ENCODE measurements around the gene BUD13.

The BUD13 gene

GRCh38 chr11:116787786-116788486 is 15.1 kb upstream of the BUD13 start, which contains the start of gene ZPR1 (continued):
- TF ChIP-seq TSHZ1 (tag by site-specific recombination; IDR thresholded peaks at IDR 0.05; ENCODE audit: borderline replicate concordance) (no peak), ZBTB26 (tag by site-specific recombination; optimal IDR thresholded peaks at IDR 0.05) (peak; percentile 62), SP2 (tag by site-specific recombination; IDR thresholded peaks at IDR 0.05) (peak; percentile 72), FEZF1 (tag by site-specific recombination; IDR thresholded peaks at IDR 0.05) (no peak), KLF9 (tag by site-specific recombination; IDR thresholded peaks at IDR 0.05; ENCODE audit: low read depth) (peak; percentile 68; the same call in 1 of the 2 replicates), WT1 (tag by site-specific recombination; IDR thresholded peaks at IDR 0.05) (0 out of 2 replicates have a peak, but pooled peaks have one; percentile 21), CTCF (tag by site-specific recombination; IDR thresholded peaks at IDR 0.05) (no peak), ZNF280C (tag by site-specific recombination; IDR thresholded peaks at IDR 0.05) (no peak), SP7 (tag by site-specific recombination; IDR thresholded peaks at IDR 0.05) (no peak), ZNF585B (tag by site-specific recombination; IDR thresholded peaks at IDR 0.05) (no peak), ZNF521 (tag by site-specific recombination; IDR thresholded peaks at IDR 0.05) (no peak), ZBTB11 (tag by site-specific recombination; conservative IDR thresholded peaks at IDR 0.05; ENCODE audit: low read depth) (peak; percentile 70), ZFP3 (tag by site-specific recombination; IDR thresholded peaks at IDR 0.05; ENCODE audit: low read depth) (no peak), ZNF292 (tag by site-specific recombination; IDR thresholded peaks at IDR 0.05; ENCODE audit: borderline replicate concordance, low read depth) (no peak), OSR2 (tag by site-specific recombination; IDR thresholded peaks at IDR 0.05) (no peak), ZNF707 (tag by site-specific recombination; IDR thresholded peaks at IDR 0.05) (no peak), ZNF747 (tag by site-specific recombination; IDR thresholded peaks at IDR 0.05) (no peak), ZNF24 (tag by site-specific recombination; IDR thresholded peaks at IDR 0.05) (no peak), ZNF311 (tag by site-specific recombination; IDR thresholded peaks at IDR 0.05; ENCODE audit: borderline replicate concordance) (no peak), ZNF558 (tag by site-specific recombination; IDR thresholded peaks at IDR 0.05) (no peak), ZNF398 (tag by site-specific recombination; IDR thresholded peaks at IDR 0.05) (no peak), ZNF341 (tag by site-specific recombination; IDR thresholded peaks at IDR 0.05; ENCODE audit: low read depth) (peak; percentile 28; the same call in 1 of the 2 replicates), KLF8 (tag by site-specific recombination; IDR thresholded peaks at IDR 0.05) (peak; percentile 68; the same call in 1 of the 2 replicates), KLF10 (tag by site-specific recombination; IDR thresholded peaks at IDR 0.05) (peak; percentile 83), ZNF561 (tag by site-specific recombination; IDR thresholded peaks at IDR 0.05; ENCODE audit: borderline replicate concordance) (no peak), MYNN (tag by site-specific recombination; IDR thresholded peaks at IDR 0.05; ENCODE audit: borderline replicate concordance) (no peak)
